HG02884 (cell line): ENCODE data around the gene ZMYM2.
"Not testable (repeated sequence)": the region's sequence is repeated elsewhere in the genome, so short reads cannot be mapped to it uniquely, and the experiment has no call there.

Source experiments
- ATAC-seq: cut with Tn5 transposase; IDR thresholded peaks from one replicate; pipeline ENCODE4 v1.9.1; 2021; ENCODE audit warnings: mild to moderate bottlenecking, moderate library complexity; ENCODE audit not compliant: unreplicated experiment

ZMYM2 gene

DNA sequence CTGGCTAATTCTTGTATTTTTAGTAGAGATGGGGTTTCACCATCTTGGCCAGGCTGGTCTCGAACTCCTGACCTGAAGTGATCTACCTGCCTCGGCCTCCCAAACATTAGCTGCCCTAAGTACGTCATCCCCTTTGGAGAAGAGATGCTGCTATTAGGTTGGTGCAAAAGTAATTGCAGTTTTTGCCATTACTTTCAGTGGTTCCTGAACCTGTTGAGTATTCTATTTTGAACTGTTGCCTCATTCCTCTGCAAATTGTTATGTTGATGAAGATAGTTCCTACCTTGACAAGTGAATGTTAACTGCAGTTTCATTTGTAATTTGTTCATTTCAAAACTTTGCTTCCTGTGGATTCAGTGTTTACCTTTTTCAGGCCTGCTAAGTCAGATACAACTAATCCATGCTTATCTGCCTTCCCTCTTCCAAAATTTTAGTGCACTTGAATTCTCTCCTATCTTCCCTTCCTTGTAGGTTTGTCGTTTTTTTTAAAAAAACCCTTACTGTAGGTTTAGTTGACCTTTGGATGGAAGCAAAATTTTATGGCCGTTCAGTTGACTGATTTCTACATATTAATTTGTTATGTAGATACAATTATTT lies 24.0 kb downstream of the ZMYM2 start:
- ATAC-seq: no peak

DNA sequence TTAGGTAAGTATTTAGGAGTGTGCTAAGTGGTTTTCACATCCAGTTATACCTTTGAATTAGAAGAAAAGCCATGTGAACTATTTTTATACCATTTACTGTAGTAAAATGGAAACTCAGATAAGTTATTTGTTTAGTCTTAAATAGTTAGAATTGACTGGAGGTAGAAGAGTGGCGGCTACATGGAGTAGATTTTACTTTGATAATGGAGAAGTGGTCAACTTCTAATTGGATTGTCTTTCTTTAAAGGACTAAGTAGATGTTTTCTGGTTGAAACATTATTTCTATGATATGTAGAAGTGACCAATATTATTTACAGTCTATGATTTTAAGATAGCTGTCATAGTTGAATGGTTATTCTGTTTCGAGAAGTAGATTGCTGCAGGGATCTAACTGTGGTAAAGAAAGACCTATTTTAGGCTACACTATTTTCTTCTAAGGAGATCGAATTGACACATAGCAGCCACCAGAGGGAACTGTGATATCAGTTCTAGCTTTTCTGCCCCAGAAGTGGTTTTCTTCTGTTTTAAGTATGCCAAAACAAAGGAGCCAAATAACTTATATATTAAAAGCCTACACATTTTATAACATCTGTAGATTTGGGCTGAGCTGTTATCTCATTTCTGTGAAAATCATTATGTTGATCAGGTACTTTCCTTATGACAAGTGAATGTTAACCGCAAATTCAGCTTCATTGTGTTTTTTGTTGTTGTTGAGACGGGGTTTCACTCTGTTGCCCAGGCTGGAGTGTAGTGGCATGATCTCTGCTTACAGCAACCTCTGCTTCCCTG lies 26.1 kb downstream of the ZMYM2 start:
- peak; percentile 78 for ATAC-seq

DNA sequence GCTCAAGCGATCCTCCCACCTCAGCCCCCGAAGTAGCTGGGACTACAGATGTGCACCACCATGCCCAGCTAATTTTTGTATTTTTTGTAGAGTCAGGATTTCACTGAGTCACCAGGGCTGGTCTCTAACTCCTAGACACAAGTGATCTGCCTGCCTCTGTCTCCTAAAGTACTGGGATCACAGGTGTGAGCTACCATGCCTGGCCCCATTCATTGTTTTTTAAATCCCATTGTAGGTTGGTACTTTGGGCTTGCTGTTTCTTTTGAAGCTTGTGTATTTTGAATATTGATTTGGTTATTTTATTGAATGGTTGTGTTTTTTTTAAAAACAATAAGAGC lies 26.7 kb downstream of the ZMYM2 start:
- ATAC-seq: no peak

DNA sequence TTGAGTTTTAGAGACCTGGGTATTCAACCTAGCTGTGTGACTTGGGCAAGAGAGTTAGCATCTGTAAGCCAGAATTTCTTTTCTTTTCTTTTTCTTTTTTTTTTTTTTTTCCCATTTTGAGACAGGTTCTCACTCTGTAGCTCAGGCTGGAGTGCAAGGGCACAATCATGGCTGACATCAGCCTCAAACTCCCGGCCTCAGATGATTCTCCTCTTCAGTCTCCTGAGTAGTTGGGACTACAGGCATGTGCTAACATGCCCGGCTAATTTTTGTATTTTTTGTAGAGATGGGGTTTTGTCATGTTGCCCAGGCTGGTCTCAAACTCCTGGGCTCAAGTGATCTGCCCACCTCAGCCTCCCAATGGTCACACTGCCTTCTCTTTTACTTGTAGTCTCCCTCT lies 33.0 kb downstream of the ZMYM2 start:
- ATAC-seq: no peak

DNA sequence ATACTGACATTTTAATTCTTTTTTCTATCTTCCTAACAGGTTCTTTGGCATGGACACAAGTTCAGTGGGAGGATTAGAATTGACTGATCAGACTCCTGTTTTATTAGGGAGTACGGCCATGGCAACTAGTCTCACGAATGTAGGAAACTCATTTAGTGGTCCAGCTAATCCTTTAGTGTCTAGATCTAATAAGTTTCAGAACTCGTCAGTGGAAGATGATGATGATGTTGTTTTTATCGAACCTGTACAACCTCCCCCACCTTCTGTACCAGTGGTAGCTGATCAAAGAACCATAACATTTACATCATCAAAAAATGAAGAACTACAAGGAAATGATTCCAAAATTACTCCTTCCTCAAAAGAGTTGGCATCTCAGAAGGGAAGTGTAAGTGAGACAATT lies 34.5 kb downstream of the ZMYM2 start:
- ATAC-seq: no peak

DNA sequence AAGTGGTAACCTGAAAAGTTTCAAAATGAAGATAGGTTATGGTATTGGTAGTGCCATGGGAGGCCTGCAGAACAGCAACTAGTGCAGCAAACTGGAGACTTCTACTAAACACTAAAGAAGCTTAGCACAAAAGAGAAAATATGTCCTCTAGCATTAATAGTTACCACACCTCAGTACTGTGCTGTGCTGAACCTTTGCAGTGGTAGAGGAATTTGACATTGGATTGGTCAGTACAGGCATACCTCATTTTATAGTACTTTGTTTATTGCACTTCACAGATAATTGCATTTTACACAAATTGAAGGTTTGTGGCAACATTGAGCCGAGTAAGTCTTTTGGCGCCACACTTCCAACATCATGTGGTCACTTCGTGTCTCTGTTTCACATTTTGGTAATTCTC lies 40.4 kb downstream of the ZMYM2 start:
- ATAC-seq: no peak

DNA sequence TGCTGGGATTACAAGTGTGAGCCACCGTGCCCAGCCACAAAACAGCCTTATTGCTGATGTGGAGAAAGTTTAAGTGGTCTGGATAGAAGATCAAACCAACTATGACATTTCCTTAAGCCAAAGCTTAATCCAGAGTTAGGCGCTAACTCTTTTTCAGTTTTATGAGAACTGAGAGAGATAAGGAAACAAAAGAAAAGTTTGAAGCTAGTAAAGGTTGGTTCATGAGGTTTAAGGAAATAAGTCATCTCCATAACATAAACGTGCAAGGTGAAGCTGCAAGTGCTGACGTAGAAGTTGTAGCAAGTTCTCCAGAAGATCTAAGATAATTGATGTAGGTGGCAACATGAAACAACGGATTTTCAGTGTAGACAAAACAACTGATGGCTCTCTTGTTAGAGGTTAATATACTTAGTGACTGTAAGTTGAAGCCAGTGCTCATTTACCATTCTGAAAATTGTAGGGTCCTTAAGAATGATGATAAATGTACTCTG lies 41.6 kb downstream of the ZMYM2 start:
- no peak for ATAC-seq

DNA sequence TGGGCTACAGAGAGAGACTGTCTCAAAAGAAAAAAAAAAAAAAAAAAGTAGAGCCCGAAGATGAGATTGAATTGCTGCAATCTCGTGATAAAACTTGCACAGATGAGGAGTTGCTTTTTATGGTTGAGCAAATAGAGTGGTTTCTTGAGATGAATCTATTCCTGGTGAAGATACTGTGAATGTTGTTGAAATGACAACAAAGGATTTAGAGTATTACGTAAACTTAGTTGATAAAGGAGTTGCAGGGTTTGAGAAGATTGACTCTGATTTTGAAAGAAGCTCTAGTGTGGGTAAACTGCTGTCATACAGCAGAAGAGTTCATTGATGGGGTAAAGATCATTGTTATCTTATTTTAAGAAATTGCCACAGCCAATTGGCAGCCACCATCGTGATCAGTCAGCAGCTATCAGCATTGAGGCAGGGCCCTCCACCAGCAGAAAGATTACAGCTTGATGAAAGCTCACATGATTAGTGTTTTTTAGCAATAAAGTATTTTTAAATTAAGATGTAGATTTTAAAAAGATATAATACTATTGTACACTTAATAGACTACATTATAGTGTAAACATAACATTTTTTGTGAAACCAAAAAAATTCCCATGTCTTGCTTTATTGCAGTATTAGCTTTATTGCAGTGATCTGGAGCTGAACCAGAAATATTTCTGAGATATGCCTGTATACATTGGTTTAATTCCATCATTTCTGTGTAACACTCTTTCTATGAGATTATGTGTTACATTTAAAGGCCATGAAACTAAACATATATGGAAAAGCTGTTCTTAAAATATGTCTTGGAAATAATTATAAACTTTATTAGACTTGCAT lies 43.1 kb downstream of the ZMYM2 start:
- ATAC-seq: no peak

DNA sequence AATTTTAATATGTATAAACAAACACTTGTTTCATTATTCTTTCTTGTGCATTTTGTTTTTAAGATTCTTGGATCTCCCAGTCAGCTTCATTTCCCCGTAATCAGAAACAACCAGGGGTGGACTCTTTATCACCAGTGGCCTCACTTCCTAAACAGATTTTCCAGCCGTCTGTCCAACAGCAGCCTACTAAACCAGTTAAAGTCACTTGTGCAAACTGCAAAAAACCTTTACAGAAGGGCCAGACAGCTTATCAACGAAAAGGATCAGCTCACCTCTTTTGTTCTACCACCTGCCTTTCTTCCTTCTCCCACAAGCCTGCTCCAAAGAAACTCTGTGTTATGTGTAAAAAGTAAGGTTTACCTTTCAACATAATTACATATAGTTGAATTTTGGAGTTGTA lies 44.3 kb downstream of the ZMYM2 start:
- no peak for ATAC-seq

DNA sequence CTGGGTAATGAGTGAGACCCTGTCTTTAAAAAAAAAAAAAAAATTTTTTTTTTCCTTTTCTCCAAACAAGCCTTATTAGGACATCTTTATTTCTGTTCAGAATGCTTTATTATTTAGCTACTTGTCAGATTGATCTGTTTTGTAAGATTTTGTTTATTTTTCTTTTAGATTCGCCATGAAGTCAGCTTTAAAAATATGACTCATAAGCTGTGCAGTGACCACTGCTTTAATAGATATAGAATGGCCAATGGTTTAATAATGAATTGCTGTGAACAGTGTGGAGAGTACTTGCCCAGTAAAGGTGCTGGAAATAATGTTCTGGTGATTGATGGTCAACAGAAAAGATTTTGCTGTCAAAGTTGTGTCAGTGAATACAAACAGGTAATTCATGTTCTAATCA lies 47.7 kb downstream of the ZMYM2 start:
- no peak for ATAC-seq

DNA sequence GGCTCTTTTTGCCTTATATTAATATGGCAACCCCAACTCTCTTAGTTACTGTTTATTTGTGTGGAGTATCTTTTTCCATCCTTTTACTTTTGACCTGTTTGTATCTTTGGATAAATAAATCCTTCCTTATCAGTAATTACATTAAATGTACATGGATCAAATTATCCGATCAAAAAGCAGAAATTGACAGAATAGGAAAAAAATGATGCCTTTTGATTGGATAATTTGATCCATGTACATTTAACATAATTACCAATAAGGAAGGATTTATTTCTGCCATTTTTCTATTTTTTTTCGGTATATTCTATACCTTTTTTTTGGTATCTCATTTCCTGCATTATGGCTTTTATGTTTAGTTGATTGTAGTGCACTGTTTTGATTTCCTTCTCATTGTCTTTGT lies 57.2 kb downstream of the ZMYM2 start:
- no peak for ATAC-seq

DNA sequence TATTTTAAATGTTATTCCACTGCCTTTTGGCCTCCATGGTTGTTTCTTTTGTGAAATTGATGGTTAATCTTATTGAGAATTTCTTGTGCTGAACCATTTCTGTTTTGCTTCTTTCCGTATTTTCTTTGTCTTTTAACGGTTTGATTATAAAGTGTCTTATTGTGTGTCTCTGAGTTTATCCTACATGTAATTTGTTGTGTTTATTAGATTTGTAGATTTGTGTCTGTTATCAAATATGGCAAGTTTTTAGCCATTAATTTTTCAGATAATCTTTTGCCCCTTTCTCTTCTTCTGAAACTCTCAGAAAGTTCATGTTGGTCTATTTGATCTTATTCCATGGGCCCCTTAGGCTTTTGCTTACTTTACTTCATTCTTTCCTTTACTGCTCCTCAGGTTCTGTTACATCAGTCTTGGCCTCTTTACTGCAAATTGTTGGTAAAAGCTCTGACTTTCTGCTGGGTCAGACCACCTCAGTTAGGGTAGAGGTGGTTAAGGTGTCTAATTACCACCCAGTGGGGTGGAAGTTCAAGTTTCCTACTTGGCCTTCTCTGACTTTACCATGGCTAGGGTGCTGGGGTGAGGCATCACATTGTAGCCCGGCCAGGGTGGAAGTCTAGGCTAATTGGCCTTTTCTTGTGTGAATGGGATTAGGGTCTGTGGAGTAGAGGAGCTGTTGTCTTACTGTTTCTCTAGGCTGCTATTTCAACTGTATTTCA lies 58.3 kb downstream of the ZMYM2 start:
- ATAC-seq: no peak

DNA sequence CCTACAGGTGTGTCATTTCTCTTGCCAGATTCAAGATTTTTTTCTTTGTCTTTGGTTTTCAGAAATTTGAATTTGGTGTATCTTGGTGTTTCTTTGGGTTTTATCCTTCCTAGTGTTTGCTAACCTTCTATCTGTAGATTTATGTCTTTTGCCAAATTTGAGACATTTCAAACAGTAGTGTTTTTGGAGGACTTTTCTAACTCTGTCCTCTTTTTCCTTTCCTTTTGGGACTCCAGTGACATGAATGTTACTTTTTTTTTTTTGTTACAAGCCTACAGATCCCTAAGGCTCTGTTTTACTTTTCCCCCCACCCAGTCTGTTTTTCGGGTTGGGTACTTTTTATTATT lies 58.8 kb downstream of the ZMYM2 start:
- no peak for ATAC-seq

DNA sequence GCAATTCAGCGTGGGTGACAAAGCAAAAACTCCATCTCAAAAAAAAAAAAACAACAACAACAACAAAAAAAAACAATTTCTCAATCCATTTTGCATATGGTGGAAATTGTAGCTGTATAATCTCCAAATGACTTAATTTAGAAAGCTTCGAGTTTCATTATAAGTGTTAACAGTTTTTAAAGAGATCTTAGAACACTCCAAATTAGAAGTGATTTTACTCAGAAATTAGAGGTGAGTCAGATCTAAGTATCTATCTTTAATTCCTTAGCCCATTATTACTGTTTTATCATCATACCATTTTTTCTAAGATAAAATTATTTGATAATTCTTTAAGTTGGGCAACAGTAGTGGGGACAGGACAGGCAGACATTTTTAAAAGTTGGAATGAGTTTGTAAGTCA lies 60.5 kb downstream of the ZMYM2 start:
- ATAC-seq: peak; percentile 83

DNA sequence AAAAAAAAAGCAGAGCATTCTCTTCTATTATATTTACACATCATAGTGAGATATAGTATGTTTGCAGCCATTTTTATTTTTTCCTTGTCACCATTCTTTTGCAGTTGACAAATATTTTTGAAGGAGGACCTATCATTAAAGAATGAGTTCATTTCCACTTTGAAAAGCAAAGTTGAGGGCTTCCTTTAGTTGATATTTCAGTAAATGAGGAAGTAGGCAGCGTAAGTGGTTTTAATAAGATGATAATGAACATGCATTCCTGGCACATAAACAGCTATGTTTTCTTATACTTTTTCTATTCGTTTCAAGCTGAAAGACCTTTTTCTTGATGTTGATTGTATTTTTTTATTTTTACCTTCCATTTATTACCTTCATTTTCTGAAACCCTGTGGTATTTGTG lies 66.2 kb downstream of the ZMYM2 start:
- no peak for ATAC-seq

DNA sequence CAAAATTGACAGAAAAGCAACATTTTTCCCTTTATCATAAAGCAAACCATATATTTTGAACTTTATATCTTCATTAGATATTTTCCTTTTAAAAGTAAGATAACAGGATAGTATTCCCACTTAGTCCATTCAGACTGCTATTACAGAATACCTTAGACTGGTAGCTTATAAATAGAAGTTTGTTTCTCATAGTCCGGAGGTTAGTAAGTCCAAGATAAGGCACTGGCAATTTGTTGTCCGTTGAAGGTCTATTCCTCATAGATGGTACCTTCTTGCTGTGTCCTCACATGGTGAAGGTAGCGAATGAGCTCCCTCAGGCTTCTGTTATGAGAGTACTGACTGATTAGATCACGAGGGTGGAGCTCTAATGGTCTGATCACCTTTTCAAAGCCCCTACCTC lies 70.4 kb downstream of the ZMYM2 start:
- ATAC-seq: no peak

DNA sequence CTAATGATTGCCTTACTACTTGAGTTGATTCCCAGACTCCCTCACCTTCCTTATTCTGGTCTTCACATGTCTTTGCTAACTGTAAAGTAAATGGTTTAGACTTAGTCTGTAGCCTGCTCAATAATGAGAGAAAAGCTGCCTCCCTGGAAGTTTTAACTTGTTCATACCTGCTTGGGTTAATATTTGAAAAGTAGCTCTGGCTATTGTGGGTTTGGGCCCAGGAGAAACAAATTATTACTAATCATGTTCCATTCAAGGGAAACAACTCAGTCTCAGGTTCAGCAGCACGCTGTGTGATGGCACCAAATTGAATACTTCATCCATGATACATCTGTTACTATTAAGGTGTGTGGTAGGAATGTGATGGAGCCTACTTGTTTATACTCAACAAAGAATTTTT lies 75.0 kb downstream of the ZMYM2 start:
- ATAC-seq: no peak

DNA sequence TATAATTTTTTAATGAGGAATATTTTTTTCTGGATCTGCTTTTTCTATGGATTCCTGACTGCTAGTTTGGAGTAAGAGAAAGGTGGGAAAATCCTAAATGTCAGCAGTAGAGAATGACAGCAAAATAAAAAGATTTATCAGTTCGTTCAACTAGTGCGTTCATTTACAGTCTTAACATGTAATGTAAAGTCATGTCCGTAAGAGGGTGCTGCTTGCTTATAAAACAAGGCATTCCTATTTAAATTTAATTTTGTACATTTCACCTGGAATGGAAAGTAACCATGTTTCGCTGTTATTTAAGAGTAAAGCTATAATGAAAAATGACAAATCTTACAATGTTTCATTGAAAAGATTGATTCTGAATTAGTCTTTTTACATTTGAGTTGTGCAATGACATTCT lies 76.6 kb downstream of the ZMYM2 start:
- no peak for ATAC-seq

DNA sequence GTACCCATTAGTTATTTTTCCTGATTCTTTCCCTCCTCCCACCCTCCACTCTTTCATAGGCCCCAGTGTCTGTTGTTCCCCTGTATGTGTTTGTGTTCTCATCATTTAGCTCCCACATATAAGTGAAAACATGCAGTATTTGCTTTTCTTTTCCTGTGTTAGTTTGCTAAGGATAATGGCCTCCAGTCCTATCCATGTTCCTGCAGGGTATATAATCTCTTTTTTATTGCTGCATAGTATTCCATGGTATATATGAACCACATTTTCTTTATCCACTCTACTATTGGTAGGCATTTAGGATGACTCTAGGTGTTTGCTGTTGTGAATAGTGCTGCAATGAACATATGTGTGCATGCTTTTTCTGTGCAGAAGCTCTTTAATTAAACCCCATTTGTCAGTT lies 79.4 kb downstream of the ZMYM2 start:
- no peak for ATAC-seq

DNA sequence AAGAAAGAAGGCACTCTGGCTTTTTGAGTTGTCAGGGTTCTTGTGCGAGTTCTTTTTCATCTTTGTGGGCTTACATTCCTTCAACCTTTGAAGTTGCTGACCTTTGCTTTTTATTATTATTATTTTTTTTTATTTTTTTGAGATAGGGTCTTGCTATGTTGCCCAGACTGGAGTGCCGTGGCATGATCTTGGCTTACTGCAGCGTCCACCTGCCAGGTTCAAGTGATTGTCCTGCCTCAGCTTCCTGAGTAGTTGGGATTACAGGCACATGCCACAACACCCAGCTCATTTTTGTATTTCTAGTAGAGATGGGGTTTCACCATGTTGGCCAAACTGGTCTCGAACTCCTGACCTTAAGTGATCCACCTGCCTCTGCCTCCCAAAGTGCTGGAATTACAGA lies 84.1 kb downstream of the ZMYM2 start:
- not testable (repeated sequence) for ATAC-seq

DNA sequence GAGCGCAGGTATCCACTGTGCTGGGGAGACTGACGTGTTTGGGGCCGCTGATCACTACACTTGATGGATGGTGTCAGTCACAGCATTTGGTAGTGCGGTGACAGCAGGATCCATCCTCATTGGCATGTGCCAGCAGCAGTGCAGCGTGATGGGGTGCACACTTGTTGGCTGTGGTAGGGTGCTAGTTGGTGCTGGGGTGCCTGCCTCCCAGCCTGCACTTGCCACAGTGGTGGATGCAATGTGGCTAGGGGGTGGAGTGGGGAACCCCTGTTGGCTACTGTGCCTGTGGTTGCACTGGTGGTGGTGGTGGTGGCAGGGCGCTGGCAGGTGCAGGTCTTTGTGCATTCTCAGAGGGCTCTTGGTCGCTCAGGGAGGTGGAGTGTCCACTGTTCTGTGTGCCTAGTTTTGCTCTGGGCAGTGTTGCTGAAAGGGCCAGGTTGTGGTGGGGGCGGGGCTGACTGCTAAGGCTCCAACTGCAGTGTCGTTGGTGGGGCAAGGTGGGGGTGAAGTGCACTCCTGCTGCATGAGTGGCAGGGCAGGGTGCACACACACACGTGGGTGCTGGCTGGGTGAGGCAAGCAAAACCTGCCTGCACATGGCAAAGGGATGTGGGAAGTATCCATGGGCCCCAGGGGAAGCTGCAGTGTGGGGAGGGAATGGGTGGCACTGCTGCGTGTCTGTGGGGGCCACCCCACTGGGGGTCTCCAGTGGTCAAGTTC lies 84.8 kb downstream of the ZMYM2 start:
- ATAC-seq: no peak
